Ishikawa (cell line): ENCODE results near the gene SNX13.

ENCODE experiments used
- EGR1 ChIP-seq: IDR thresholded peaks from 2 replicates; pipeline ENCODE4 v1.6.1; 2012
- MAX ChIP-seq: IDR thresholded peaks from 2 replicates; pipeline ENCODE4 v1.6.1; 2012
- REST ChIP-seq: IDR thresholded peaks from 2 replicates; pipeline ENCODE4 v1.6.1; 2012; ENCODE audit warnings: low read depth, mild to moderate bottlenecking
- TAF1 ChIP-seq: IDR thresholded peaks from 2 replicates; pipeline ENCODE4 v1.6.1; 2012; ENCODE audit warnings: low read depth, mild to moderate bottlenecking
- TEAD4 ChIP-seq: IDR thresholded peaks from 2 replicates; pipeline ENCODE4 v1.6.1; 2012
- USF1 ChIP-seq: IDR thresholded peaks from 2 replicates; pipeline ENCODE4 v1.6.1; 2012
- YY1 ChIP-seq: IDR thresholded peaks from 2 replicates; pipeline ENCODE4 v1.6.1; 2012; ENCODE audit warnings: low read depth

- TF ChIP-seq MAX (no peak), TAF1 (no peak), EGR1 (no peak), TEAD4 (no peak), YY1 (no peak), REST (no peak), USF1 (no peak)
Observed at GRCh38 chr7:17988858-17989257, 48.6 kb upstream of the SNX13 start.
